Pancreas (tissue), 10 donors: ENCODE results near the gene TMPRSS6. TPM values are rescaled to one million over a fixed set of nuclear protein-coding genes. Genes with fewer than 3 reads are reported as not detected.

Experiments used
- ATAC-seq, 4 donors: fragments of 200-7000 bp; cut with Tn5 transposase; one replicate each; pipeline versions ENCODE4 v1.8.0 to v1.9.1; 2020; ENCODE audit warnings: mild to moderate bottlenecking in 4 of 4, moderate library complexity in 4 of 4
- DNase-seq, 6 donors: peaks; one replicate each; pipeline ENCODE4 v3.0.0-alpha.2; 2020
- FAIRE-seq: peaks from 2 replicates; lab custom pipeline; 2012; peaks lifted over from hg19 to GRCh38; lab: Jason Lieb, UNC
- H3K27ac ChIP-seq, 4 donors: fragments of 200-600 bp; sonication (generic); 1 replicate in 3 of 4; 2 replicates in 1 of 4; pipeline versions ENCODE4 v1.5.0 to v1.8.0; 2020
- H3K27me3 ChIP-seq, 4 donors: fragments of 200-600 bp; one replicate each; pipeline ENCODE4 v1.8.0; 2021
- H3K36me3 ChIP-seq, 3 donors: fragments of 200-600 bp; sonication (generic) in 1 of 3; one replicate each; pipeline versions ENCODE4 v1.5.0 to v1.8.0; 2020 to 2021
- H3K4me1 ChIP-seq, 3 donors: fragments of 200-600 bp; one replicate each; pipeline ENCODE4 v1.8.0; 2021
- H3K4me3 ChIP-seq, 4 donors: fragments of 200-600 bp; sonication (generic) in 2 of 4; one replicate each; pipeline versions ENCODE4 v1.5.0 to v1.8.0; 2020 to 2021
- H3K9me3 ChIP-seq, 4 donors: fragments of 200-600 bp; one replicate each; pipeline ENCODE4 v1.8.0; 2021
- WGBS, 2 donors: extraction: QIAGEN DNeasy Blood & Tissue Kit; methylation state at CpG; one replicate each; pipeline ENCODE4 v1.1.7; 2013; 5-methylcytosine and 5-hydroxymethylcytosine counted together
- intact Hi-C, 3 donors: fragments of 100-400 bp; cut with DNase I; formaldehyde crosslinking; loops; one replicate each; pipeline versions ENCODE4 v1.11.1 to v1.14.2; 2022
- polyA plus RNA-seq, 2 donors: library from polyadenylated mRNA; stranded (reverse); fragments of 200-250 nt; gene quantifications; one replicate each; pipeline ENCODE4 v1.2.3, GENCODE V29; 2013
- total RNA-seq, 6 donors: library from RNA; stranded (reverse); fragmentation: NEBNext Ultra II Directional in 4 of 6; extraction: Animal tissue kit (Norgen Biotek cat#: 25700) in 4 of 6; gene quantifications; one replicate each; pipeline versions ENCODE4 v1.2.1 to v1.2.4, GENCODE V29; 2021 to 2023
- TF ChIP-seq, protein P1 (sequence below), 4 donors: fragments of 200-600 bp; sonication (generic) in 3 of 4; IDR thresholded peaks; one replicate each; pipeline versions ENCODE4 v1.5.0 to v1.8.0; 2021; ENCODE audit warnings: antibody characterized with exemption in 4 of 4
- donor health status: healthy with polysubstance abuse.
- donor health status: DM: no; HTN: no; CAD: no; lungs with moderate emphysema.
- donor health status: DM: no; HTN: no; CAD: no.
- donor health status: control.
- donor health status: control.
- donor health status: Bipolar disorder and iron deficiency.
- donor health status: DM: yes; HTN: yes; CAD: no.
- donor health status: DM: no; HTN: no; CAD: no.
- donor health status: DM: no; HTN: no; CAD: no.
- donor health status: DM: yes; HTN: yes; CAD: no.

The TMPRSS6 gene
- total and polyA plus RNA-seq, 8 donors = 0.13 to 3.1 (median 0.33) TPM

DNA sequence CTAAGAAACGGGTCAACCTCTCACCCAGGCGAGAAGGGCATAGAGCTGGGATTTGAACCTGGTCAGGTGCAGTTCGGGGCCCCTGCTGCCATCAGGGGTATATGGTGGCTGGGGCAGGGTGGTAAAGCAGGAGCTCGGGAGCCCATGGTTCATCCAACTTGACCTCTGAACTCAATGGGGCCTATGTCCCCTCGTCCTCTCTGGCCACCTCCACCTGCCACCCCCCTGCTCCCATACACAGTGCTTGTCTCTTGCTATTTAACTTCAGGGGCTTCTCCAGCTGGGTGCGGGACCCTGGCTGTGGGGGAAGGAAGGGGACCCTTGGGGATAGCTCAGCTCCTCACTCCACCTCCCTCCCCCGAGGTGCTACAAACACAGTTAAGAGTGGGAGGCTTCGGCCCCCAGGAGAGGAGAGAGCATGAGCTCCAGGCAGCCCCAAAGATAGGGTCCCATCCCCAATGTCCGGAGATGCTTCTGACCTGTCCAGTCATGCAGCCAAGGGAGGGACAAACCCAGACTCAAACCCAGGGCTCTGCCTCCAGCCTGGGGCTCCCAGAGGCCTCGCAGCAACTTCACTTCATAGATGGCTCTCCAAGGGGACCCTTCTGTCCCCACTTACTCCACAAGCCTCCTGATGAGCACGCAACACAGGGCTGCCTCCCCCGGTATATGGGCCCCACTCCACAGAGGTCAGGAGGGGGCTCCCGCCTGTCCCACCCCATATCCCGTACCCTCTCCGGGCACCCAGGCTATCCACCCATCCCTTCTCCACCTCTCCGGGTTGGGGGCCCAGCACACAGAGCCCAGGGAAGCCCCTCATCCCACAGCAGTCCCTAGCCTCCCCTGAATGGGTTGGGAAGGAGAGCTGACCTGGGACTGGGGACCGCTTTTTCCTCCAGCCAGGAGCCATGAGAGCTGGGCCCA, 39.5 kb upstream of the TMPRSS6 start:
- Histone ChIP-seq H3K4me1 (no peaks in the 10 kb centered on the region), H3K27me3 (no peaks in the 10 kb centered on the region), H3K27ac (no peak overlapping the region), H3K36me3 (no peaks in the 10 kb centered on the region), H3K9me3 (no peaks in the 10 kb centered on the region), H3K4me3 (no peak overlapping the region)
- WGBS, 2 donors = 75 to 84% methylated on average over 15 to 17 of the region's 17 CpGs
- FAIRE-seq (no peak), ATAC-seq (no peak), DNase-seq (peak in 1 of 6 donors; percentile 29)
- TF ChIP-seq, protein P1, sequence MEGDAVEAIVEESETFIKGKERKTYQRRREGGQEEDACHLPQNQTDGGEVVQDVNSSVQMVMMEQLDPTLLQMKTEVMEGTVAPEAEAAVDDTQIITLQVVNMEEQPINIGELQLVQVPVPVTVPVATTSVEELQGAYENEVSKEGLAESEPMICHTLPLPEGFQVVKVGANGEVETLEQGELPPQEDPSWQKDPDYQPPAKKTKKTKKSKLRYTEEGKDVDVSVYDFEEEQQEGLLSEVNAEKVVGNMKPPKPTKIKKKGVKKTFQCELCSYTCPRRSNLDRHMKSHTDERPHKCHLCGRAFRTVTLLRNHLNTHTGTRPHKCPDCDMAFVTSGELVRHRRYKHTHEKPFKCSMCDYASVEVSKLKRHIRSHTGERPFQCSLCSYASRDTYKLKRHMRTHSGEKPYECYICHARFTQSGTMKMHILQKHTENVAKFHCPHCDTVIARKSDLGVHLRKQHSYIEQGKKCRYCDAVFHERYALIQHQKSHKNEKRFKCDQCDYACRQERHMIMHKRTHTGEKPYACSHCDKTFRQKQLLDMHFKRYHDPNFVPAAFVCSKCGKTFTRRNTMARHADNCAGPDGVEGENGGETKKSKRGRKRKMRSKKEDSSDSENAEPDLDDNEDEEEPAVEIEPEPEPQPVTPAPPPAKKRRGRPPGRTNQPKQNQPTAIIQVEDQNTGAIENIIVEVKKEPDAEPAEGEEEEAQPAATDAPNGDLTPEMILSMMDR (IDR thresholded peaks at IDR 0.05) = no peak
- intact Hi-C loops = no loop called here

DNA sequence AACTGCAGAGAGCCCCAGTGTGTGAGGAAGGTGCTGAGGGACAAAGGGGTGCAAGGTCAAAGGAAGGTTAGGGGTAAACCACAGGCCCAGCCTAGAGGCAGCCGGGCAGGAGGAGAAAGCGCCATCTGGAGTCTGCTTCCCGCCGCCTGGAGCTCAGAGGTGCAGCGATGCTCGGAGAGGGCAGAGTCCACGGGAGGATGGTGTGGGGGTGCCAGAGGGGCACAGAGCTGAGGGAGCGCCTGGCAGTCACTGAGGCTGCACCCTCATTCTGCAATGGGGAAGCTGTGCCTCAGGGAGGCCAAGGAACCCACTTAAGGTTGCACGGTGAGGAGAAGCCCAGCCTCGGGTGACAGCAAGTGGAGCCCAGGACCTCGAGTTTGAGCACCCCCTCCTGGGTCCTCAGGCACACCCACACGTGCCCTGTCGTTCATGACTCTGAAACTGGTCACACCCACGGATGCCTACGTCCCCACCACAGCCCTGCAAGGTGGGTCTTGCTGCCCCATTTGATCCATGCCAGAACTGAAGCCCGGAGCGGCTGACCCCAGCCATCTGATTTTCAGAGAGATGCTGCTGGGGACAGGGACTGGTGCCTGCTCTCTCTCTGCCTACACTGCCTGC, 38.6 kb upstream of the TMPRSS6 start:
- Histone ChIP-seq H3K27me3 (no peaks in the 10 kb centered on the region), H3K27ac (no peak overlapping the region), H3K36me3 (no peaks in the 10 kb centered on the region), H3K9me3 (no peaks in the 10 kb centered on the region), H3K4me1 (no peaks in the 10 kb centered on the region), H3K4me3 (no peak overlapping the region)
- FAIRE-seq (no peak), ATAC-seq (no peak), DNase-seq (peak in 1 of 6 donors; percentile 33)
- intact Hi-C loops = no loop called here
- 72 to 78% methylated on average over 17 of the region's 17 CpGs for WGBS, 2 donors
- TF ChIP-seq, protein P1 (IDR thresholded peaks at IDR 0.05) = no peak

DNA sequence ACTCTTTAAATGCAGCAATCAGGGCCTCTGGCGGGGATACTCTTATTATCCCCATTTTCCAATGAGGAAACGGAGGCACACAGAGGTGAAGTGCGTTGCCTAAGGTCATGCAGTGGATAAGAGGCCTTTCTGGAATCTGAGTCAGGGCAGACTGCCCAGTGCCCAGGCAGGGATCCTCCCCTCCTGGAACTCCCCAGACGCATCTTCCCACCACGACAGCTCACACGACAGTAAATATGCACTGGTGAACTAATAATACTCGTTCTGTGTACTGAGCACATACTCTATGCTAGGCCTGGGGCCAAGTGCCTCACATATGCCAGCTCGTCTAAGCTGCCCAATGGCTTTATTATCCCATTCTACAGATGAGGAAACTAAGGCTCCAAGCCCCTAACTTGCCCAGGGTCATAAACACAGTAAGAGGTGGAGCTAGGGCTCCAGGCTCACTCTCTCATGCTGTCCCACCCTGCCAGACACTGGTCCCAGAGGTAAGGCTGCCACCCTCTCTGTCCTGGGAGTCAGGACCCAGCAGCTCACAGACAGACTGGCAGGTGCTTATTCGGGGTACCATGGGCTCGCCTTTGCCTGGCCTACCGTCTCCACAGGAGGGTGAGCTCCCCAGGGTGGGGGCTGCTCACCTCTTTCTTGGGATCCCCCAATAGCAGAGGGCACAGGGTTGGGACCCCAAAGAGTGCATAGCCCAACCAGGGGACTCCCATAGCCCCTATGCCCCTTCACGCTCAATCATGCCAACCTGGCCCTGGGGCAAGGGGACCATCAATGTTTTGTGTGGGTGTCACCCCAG, 37.9 kb upstream of the TMPRSS6 start:
- WGBS, 2 donors = 84 to 89% methylated on average over 12 of the region's 12 CpGs
- H3K36me3 ChIP-seq = no peaks in the 10 kb centered on the region
- H3K4me1 ChIP-seq = no peaks in the 10 kb centered on the region
- no peaks in the 10 kb centered on the region for H3K9me3 ChIP-seq
- H3K4me3 ChIP-seq = no peak overlapping the region
- no peaks in the 10 kb centered on the region for H3K27me3 ChIP-seq
- H3K27ac ChIP-seq = no peak overlapping the region
- no peak for ATAC-seq
- TF ChIP-seq, protein P1 (IDR thresholded peaks at IDR 0.05) = no peak
- no peak for FAIRE-seq
- peak in 1 of 6 donors; percentile 43 for DNase-seq
- intact Hi-C loops = no loop called here

DNA sequence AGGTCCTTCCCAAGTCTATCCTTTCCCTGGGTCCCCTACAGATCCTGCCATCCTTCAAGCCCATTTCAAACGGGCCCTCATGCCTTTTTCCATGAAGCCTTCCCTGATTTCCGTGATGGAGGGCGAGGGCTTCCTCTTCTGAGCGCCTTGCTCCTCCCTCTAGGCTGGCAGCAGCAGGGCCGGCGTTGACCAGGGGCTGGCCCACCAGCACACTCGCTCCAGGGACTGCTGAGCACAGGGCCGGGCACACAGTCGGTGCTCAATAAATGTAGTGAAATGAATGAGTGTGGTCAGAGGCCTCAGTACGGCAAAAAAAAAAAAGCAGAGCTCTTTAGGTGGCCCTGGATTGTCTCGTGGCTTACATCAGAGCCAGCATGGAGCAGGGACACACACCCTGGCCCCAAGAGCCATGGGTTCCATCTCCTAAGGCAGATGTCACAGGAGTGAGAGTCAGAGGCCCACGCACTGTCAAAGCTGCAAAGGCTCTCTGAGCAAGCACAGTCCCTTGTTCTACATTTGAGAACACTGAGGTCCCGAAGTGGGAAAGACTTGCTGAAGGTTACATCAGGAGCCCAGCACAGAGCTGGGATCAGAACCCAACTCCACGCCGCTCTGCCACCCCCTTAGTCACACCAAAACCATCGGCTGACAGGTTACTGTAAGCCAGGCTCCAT, 37.1 kb upstream of the TMPRSS6 start:
- TF ChIP-seq, protein P1 (IDR thresholded peaks at IDR 0.05) = no peak
- WGBS, 2 donors = 79 to 82% methylated on average over 16 of the region's 16 CpGs
- ATAC-seq (no peak), DNase-seq (peak in 1 of 6 donors; percentile 18), FAIRE-seq (no peak)
- intact Hi-C loops = no loop called here
- H3K4me3 ChIP-seq = no peak overlapping the region
- H3K9me3 ChIP-seq = no peaks in the 10 kb centered on the region
- no peak overlapping the region for H3K27ac ChIP-seq
- no peaks in the 10 kb centered on the region for H3K4me1 ChIP-seq
- H3K36me3 ChIP-seq = no peaks in the 10 kb centered on the region
- no peaks in the 10 kb centered on the region for H3K27me3 ChIP-seq
